ENCODE results near the gene ANGPTL2.

Gene ANGPTL2

GRCh38 chr9:127098916-127099553, 23.4 kb downstream of the ANGPTL2 start:
- TF ChIP-seq CEBPB (IDR thresholded peaks at IDR 0.05) (no peak), TAF1 (IDR thresholded peaks at IDR 0.05; ENCODE audit: low read depth) (no peak), YY1 (IDR thresholded peaks at IDR 0.05; ENCODE audit: low read depth) (no peak), CREB1 (IDR thresholded peaks at IDR 0.05; ENCODE audit: low read depth) (no peak), FOXM1 (IDR thresholded peaks at IDR 0.05; ENCODE audit: borderline replicate concordance, low read depth) (no peak), MAX (IDR thresholded peaks at IDR 0.05) (no peak), RAD21 (IDR thresholded peaks at IDR 0.05; ENCODE audit: low read depth) (no peak), NFIC (IDR thresholded peaks at IDR 0.05) (no peak), TCF12 (IDR thresholded peaks at IDR 0.05; ENCODE audit: low read depth) (no peak), EGR1 (IDR thresholded peaks at IDR 0.05) (no peak), ZBTB7A (IDR thresholded peaks at IDR 0.05; ENCODE audit: low read depth) (no peak), TEAD4 (IDR thresholded peaks at IDR 0.05) (no peak), USF1 (IDR thresholded peaks at IDR 0.05) (no peak)
- TF ChIP-seq, protein P1, sequence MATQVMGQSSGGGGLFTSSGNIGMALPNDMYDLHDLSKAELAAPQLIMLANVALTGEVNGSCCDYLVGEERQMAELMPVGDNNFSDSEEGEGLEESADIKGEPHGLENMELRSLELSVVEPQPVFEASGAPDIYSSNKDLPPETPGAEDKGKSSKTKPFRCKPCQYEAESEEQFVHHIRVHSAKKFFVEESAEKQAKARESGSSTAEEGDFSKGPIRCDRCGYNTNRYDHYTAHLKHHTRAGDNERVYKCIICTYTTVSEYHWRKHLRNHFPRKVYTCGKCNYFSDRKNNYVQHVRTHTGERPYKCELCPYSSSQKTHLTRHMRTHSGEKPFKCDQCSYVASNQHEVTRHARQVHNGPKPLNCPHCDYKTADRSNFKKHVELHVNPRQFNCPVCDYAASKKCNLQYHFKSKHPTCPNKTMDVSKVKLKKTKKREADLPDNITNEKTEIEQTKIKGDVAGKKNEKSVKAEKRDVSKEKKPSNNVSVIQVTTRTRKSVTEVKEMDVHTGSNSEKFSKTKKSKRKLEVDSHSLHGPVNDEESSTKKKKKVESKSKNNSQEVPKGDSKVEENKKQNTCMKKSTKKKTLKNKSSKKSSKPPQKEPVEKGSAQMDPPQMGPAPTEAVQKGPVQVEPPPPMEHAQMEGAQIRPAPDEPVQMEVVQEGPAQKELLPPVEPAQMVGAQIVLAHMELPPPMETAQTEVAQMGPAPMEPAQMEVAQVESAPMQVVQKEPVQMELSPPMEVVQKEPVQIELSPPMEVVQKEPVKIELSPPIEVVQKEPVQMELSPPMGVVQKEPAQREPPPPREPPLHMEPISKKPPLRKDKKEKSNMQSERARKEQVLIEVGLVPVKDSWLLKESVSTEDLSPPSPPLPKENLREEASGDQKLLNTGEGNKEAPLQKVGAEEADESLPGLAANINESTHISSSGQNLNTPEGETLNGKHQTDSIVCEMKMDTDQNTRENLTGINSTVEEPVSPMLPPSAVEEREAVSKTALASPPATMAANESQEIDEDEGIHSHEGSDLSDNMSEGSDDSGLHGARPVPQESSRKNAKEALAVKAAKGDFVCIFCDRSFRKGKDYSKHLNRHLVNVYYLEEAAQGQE (IDR thresholded peaks at IDR 0.05; ENCODE audit: low read depth): no peak

- no peak for TF ChIP-seq FOXM1 (IDR thresholded peaks at IDR 0.05; ENCODE audit: borderline replicate concordance, low read depth)
Measured at GRCh38 chr9:127097683-127098082, 24.8 kb downstream of the ANGPTL2 start.

GRCh38 chr9:127096208-127096607, 26.2 kb downstream of the ANGPTL2 start:
- no peak for TF ChIP-seq EP300 (IDR thresholded peaks at IDR 0.05; ENCODE audit: borderline replicate concordance)
- TF ChIP-seq TCF12 (IDR thresholded peaks at IDR 0.05; ENCODE audit: low read depth): no peak
- TF ChIP-seq TEAD4 (IDR thresholded peaks at IDR 0.05): no peak
- TF ChIP-seq MAX (IDR thresholded peaks at IDR 0.05): no peak
- TF ChIP-seq, protein P1 (IDR thresholded peaks at IDR 0.05; ENCODE audit: low read depth): no peak
- no peak for TF ChIP-seq CEBPB (IDR thresholded peaks at IDR 0.05)

- TF ChIP-seq TEAD4 (IDR thresholded peaks at IDR 0.05): no peak
- no peak for TF ChIP-seq USF1 (IDR thresholded peaks at IDR 0.05)
- TF ChIP-seq NFIC (IDR thresholded peaks at IDR 0.05): no peak
- no peak for TF ChIP-seq TCF12 (IDR thresholded peaks at IDR 0.05; ENCODE audit: low read depth)
- no peak for TF ChIP-seq TAF1 (IDR thresholded peaks at IDR 0.05; ENCODE audit: low read depth)
- no peak for TF ChIP-seq CEBPB (IDR thresholded peaks at IDR 0.05)
- TF ChIP-seq YY1 (IDR thresholded peaks at IDR 0.05; ENCODE audit: low read depth): no peak
- TF ChIP-seq, protein P1 (IDR thresholded peaks at IDR 0.05; ENCODE audit: low read depth): no peak
- TF ChIP-seq FOXM1 (IDR thresholded peaks at IDR 0.05; ENCODE audit: borderline replicate concordance, low read depth): no peak
- no peak for TF ChIP-seq EGR1 (IDR thresholded peaks at IDR 0.05)
- no peak for TF ChIP-seq CREB1 (IDR thresholded peaks at IDR 0.05; ENCODE audit: low read depth)
- no peak for TF ChIP-seq MAX (IDR thresholded peaks at IDR 0.05)
- TF ChIP-seq RAD21 (IDR thresholded peaks at IDR 0.05; ENCODE audit: low read depth): no peak
- TF ChIP-seq ZBTB7A (IDR thresholded peaks at IDR 0.05; ENCODE audit: low read depth): no peak
Measured at GRCh38 chr9:127095411-127095810, 27.0 kb downstream of the ANGPTL2 start.

All from Ishikawa (cell line).